Measurements from ENCODE around the gene PRDM1.

DNA sequence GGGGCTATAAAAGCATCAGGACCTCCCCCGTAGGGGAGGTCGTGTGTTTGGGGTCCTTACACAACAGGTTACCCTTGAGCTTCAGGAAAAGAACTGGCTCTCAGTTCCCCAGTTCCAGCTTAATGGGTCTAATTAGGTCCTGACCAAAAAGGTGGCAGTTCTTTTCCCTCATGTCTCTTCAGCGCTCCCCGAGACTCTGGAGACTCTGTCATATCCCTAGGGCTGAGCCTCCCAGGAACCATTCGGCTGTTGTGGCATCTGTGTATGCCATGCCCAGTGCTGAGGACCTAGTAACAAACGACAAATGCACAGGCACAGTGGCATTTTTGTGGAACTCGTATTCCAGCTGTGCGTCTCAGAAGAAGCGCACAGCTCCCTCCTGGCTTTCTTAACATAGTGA, 14.6 kb downstream of the PRDM1 start:
- TF ChIP-seq ZNF274 (IDR thresholded peaks at IDR 0.05; ENCODE audit: low read depth, low read length) (no peak), SUZ12 (IDR thresholded peaks at IDR 0.05; ENCODE audit: extremely low read depth, insufficient read depth, insufficient read length) (no peak)

Data from NT2/D1 (cell line).